GM12865 (cell line): Measurements from ENCODE around the gene ITGAE.

Source experiments
- DNase-seq: peaks from one replicate; pipeline ENCODE4 v3.0.0; 2010; ENCODE audit warnings: low read depth
- H3K4me3 ChIP-seq: 2 replicates; pipeline ENCODE4 v1.5.1; 2011; ENCODE audit warnings: mild to moderate bottlenecking, low read depth, low read length, control low read depth
- TF ChIP-seq, protein P1 (sequence below): IDR thresholded peaks from 2 replicates; pipeline ENCODE4 v1.5.1; 2011; ENCODE audit warnings: low read length, control low read depth, low read depth, inconsistent platforms; ENCODE audit not compliant: insufficient read depth; ENCODE audit errors: missing control alignments

The ITGAE gene

DNA sequence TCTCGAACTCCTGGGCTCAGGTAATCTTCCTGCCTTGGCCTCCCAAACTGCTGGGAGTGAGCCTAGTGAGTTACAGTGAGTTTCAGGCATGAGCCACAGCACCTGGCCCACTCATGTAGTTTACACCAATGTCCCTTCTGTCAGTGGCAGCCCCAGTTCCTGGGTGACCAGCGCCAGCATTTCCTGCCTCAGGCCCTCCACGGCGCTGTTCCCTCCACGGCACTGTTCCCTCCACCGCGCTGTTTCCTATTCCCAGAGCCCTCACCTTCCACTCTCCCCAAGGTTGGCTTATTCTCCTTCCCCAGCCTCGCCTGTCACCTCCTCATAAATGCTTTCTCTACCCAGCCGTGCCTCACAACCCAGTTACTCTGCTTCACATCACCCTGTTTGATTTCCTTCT, 32.6 kb downstream of the ITGAE start:
- DNase-seq = no peak
- TF ChIP-seq, protein P1, sequence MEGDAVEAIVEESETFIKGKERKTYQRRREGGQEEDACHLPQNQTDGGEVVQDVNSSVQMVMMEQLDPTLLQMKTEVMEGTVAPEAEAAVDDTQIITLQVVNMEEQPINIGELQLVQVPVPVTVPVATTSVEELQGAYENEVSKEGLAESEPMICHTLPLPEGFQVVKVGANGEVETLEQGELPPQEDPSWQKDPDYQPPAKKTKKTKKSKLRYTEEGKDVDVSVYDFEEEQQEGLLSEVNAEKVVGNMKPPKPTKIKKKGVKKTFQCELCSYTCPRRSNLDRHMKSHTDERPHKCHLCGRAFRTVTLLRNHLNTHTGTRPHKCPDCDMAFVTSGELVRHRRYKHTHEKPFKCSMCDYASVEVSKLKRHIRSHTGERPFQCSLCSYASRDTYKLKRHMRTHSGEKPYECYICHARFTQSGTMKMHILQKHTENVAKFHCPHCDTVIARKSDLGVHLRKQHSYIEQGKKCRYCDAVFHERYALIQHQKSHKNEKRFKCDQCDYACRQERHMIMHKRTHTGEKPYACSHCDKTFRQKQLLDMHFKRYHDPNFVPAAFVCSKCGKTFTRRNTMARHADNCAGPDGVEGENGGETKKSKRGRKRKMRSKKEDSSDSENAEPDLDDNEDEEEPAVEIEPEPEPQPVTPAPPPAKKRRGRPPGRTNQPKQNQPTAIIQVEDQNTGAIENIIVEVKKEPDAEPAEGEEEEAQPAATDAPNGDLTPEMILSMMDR = no peak

DNA sequence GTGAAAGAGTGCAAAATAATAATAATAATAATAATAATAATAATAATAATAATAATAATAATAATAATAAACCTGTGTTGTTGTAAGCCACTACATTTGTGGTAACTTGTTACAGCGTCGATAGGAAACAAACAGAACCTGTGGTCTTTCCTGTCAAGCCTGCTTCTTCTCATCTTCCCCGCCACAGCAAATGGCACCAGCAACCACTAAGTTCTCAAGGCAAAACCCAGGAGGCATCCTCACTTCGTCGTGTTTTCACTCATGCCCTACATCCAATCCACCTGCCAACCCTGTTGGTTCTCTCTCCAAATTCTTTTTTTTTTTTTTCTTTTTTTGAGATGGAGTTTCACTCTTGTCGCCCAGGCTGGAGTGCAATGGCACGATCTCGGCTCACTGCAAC, 34.2 kb downstream of the ITGAE start:
- H3K4me3 ChIP-seq = no peak overlapping the region
- TF ChIP-seq, protein P1 = no peak
- no peak for DNase-seq

More for the DNA sequence above, 32.6 kb downstream of the ITGAE start:
- no peak overlapping the region for H3K4me3 ChIP-seq

DNA sequence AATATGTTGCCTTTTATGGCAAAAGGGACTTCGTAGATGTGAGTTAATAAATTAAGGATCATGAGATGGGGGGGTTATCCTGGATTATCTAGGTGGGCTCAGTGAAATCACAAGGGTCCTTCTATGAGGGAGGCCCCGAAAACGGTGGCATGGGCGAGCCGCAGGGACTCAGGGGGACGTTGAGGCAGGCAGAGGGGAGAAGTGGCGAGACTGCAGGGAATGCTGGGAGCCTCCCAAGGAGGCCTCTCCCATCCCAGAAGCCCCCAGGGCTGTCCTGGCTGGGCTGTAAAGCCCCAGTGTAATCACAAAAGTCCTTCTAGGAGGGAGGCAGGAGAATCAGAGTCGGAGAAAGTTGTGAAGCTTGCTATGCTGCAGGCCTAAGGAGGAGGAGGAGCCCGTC, 35.0 kb downstream of the ITGAE start:
- H3K4me3 ChIP-seq = no peak overlapping the region
- TF ChIP-seq, protein P1 = no peak
- DNase-seq = no peak

DNA sequence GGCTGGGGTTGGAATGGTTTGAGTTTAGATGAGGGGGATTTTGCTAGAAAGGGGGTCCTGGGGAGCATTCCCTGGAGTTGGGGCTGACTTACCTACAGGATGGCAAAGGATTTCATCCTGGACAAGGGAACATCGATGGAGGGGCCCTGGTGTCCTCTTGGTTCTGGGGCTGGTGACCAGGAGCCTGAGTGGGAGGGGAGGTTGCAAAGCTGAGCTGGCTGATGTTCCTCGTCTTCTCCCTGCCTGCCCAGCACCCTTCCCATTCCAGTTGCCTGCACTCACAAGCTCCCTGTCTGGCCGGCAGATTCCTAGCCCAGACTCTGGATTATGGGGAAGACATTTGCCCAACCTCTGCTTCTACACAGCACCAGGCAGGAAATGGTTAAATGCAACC, 37.2 kb downstream of the ITGAE start:
- DNase-seq = no peak
- H3K4me3 ChIP-seq = peak overlapping the region; percentile 36
- TF ChIP-seq, protein P1 = no peak

DNA sequence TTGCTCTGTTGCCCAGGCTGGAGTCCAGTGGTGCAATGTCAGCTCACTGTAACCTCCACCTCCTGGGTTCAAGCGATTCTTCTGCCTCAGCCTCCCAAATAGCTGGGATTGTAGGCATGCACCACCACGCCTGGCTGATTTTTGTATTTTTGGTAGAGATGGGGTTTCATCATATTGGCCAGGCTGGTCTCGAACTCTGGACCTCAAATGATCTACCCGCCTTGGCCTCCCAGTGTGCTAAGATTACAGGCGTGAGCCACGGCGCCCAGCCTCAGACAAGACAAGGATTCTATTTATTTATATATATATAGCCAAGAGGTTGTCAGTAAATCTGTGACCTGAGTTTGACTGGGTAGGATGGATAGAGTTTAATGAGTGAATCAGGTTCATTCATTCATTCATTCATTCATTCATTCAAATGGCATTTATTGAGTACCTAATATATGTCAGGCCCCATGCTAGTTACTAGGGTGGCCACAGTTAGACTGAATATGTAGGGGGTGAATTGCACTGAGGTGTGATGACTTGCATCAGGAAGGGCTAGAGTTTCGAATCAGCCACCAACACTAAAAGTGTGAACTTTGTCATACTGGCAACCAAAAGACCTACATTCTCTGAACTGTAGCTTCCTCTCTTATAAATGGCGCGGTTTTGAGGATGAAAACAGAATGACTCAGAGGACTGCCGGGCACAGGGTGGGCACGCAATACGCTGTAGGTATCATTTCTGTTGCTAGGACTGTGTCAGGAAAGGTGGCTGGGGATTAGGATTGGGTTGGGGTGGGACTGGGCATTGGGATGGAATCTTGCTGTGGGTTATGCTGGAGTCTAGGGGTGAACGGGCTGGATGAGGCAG, 37.8 kb downstream of the ITGAE start:
- DNase-seq = peak; percentile 95
- TF ChIP-seq, protein P1 = no peak
- peak overlapping the region; percentile 36 for H3K4me3 ChIP-seq

DNA sequence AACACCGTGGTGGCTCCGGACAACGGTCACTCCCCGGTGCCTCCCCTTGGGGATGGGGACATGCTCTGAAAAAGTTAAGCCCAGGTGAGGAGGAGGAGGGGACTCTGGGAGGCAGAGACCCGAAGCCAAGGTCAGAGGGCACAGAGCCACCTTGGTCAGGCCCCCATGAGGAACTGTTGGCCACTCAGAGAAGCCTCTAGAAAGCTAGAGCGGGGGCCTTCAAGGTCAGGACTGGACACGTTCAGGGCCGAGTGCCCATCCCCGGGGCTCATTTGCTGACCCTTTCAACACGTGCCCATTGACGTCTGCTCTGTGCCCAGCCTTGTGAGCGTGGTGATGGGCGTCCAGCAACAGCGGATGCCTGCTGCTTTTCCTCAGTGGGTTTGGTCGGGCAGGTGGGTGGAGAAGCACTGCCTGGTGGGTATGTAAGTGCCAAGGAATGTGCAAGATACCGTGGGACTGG, 39.0 kb downstream of the ITGAE start:
- TF ChIP-seq, protein P1 = no peak
- DNase-seq = no peak
- no peak overlapping the region for H3K4me3 ChIP-seq
